DMS53 treated with DMSO at 0.1 percent for 48 hours (cell line): ENCODE results near the gene IFT57.
"Not testable (repeated sequence)": the region's sequence is repeated elsewhere in the genome, so short reads cannot be mapped to it uniquely, and the experiment has no call there.

Experiments
- DNase-seq: peaks from one replicate; lab custom pipeline; 2025; ENCODE audit not compliant: unreplicated experiment; lab: John Stamatoyannopoulos, UW

Gene IFT57, protein sequence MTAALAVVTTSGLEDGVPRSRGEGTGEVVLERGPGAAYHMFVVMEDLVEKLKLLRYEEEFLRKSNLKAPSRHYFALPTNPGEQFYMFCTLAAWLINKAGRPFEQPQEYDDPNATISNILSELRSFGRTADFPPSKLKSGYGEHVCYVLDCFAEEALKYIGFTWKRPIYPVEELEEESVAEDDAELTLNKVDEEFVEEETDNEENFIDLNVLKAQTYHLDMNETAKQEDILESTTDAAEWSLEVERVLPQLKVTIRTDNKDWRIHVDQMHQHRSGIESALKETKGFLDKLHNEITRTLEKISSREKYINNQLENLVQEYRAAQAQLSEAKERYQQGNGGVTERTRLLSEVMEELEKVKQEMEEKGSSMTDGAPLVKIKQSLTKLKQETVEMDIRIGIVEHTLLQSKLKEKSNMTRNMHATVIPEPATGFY

DNA sequence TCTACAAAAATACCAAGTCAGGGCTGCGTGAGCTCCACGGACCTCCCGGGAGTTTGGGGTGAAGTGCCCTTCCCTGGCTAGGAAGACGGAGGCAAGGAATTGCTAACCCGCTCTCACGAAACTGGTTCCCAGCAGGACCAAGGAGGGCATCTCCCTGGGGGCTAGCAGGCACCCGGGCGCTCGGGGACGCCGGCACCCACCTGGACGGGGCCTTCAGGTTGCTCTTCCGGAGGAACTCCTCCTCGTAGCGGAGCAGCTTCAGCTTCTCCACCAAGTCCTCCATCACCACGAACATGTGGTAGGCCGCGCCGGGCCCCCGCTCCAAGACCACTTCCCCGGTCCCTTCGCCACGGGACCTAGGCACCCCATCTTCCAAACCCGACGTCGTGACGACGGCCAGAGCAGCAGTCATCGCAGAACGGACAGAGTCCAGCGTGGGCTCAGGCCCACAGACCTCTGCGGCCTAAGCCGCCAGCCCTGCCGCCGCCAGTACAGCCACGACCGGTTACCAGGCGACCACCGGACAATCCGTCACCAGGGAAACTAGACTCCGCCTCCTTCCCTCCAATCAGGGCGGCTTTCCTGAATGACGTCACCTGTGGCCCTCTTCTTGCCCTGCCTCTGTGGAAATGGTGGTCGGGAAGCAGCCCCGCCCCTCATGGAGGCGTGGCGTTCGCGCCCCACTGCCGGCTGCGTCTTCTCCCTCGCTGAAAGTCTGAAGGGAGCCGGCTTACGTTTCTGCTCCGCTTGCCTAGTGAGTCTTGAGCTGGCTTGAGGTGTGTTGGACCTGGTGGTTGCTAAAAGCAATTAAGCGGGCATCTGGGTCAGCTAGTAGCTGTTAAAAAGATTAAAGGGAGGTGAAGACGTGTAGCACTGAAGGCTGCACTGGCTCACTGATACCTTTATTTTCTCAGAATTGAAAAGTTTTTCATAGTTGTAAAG is at the start of gene IFT57:
Gene IFT57 (minus strand): TSS at position 514 of the 942 bp plus-strand sequence. CDS start 102 bp downstream, at position 412.
- peak; percentile 85 for DNase-seq

DNA sequence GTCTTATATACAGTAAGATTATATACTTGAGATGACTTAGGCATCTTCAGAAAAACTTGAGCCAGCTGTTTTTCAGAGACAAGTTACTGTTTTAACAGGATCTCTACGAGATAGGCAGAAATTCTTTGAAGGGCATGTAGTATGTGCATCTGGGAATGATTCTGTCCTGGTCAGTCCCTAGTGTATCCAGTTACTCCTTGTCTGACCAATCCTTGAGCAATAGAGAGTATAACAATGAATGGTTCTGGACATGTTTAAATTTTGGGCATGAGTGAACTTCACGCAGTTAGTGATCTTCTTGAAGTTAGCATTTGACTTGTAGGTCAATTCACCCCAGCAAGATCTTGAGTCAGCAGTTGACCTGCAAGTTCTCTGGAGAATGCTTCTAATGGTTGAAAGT is 49.4 kb upstream of the IFT57 start:
- no peak for DNase-seq

DNA sequence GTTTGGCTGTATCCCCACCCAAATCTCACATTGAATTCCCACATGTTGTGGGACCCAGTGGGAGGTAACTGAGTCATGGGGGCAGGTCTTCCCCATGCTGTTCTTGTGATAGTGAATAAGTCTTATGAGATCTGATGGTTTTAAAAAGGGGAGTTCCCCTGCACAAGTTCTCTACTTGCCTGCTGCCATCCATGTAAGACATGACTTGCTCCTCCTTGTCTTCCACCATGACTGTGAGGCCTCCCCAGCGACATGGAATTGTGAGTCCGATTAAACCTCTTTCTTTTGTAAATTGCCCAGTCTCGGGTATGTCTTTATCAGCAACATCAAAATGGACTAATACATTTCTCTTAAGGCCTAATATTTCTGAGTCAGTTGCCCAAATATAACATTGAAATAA is 46.0 kb upstream of the IFT57 start:
- DNase-seq: not testable (repeated sequence)

DNA sequence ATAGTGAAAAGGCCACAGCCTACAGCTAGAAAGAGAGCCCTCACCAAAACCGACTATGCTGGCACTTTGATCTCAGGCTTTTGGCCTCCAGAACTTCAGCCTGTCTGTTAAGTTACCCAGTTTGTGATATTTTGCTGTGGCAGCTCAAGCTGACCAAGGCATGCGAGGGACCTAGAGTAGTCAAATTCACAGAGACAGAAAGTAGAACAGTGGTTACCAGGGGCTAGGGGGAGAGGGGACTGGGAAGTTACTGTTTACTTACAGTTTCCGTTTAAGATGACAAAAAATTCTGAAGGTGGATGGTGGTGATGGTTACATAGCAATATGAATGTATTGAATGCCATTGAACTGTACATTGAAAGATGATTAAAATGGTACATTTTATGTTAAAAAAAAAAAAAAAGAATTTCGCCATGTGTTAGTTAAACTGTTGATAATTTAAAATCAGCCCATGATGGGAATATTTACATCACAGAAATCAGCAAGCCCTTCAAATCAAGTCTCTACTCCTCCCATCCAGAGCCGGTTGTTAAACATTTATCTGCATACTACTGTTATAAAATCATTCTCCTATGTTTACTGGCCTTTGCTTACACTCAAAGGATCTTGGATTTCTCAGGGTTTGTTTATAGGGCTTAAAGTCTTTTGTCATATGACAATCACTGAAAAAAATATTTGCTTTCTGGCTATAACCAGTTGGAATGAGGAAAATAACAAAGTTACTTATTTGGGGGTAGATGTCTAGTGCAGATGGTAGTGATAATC is 42.5 kb upstream of the IFT57 start:
- DNase-seq: not testable (repeated sequence)

DNA sequence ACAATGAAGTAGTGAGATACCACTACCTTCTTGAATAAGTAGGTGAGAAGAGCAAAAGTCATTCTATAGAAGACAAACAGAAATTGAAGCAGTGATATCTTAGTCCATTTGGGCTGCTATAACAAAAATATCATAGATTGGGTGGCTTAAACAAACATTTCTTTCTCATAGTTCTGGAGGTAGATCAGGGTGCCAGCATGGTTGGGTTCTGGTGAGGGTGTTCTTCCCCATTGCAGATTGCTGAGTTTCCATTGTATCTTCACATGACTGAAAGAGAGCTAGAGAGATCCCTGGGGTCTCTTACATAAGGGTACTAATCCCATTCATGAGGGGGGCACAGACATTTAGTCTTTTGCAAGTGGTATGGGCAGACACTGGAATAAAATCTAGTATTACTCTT is 32.9 kb upstream of the IFT57 start:
- DNase-seq: no peak

DNA sequence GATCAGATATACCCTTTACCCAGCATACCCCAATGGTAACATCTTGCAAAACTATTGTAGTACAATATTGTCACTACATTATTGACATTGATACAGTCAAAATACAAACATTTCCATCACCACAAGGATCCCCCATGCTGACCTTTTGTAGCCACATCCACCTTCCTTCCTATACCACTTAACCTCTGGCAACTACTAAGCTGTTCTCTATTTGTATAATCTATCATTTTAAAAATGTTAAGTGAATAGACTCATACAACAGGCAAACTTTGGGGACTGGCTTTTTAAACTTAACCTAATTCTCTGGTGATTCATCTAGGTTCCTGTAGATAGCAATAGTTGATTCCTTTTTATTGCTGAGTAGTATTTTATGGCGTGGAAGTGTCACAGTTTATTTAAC is 29.6 kb upstream of the IFT57 start:
- no peak for DNase-seq

DNA sequence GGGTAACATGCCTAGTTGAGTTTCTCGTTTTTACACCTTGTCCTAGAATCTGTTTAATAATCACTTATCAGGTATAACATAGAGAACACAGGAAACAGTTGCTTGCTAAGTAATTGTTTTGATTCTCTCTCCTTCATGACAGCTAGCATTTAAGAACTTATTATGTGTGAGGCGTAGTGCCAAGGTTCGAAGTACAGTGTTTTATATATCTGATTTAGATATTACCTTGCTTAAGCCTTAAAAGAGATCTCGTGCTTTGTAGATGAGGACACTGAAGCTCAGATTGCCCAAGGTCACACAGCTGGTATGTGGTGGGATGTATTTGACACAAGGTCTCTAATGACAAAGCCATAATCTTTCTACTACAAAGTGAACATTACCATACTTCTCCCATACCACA is 29.0 kb upstream of the IFT57 start:
- no peak for DNase-seq

DNA sequence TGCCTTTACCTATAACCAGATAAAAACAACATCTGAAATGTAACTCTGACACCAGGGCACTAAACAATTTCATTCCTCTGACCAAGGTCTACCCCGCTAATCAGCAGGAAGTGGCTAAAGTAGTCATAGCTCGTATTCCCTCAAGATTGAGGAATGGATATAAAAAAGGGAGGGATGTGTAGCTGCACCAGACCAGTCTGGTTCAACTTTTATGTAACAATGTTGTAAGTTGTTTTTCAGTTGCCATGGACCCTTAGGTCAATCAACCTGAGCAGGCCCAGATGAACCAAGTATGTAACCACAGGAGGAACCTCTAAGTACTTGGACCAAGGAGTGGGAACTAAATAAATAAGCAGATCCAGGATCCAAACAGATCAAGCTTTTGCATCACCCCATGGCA is 28.4 kb upstream of the IFT57 start:
- DNase-seq: no peak

DNA sequence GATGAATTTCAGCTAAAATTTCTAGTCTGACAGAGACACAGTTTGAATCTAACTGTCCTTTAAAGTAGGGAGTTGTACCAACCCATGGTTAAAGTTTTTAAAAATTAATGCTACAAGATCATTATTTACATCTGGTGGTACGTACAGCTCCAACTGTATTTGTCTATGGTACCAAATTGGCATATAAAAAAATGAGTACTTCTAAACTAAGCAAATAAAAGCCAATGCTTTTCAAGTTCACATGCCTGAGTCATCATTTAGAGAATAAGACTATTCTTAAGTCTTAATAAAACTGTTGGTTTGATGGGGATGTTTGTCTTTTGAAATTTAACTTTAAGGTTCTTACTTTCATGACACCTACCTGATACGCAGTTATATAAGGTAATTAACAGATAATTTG is 21.0 kb upstream of the IFT57 start:
- DNase-seq: no peak

DNA sequence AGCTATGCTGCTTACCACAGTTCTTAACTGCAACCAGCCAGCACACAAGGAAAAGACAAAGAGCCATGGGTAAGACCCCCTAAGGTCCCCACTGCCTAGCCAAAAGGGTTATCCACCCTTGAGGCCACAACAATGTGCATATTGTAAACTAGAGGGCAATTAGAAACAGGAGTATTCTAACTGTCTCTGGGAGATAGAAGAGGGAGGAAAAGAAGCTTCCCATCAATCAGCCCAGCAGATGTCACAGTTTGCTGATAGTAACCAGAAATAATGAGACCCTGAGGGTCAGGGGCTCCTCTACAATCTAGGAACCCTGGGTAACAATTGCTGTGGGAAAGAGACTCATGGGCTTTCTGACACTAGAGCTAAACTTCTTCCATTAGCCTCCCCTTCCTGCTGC is 20.6 kb upstream of the IFT57 start:
- no peak for DNase-seq

DNA sequence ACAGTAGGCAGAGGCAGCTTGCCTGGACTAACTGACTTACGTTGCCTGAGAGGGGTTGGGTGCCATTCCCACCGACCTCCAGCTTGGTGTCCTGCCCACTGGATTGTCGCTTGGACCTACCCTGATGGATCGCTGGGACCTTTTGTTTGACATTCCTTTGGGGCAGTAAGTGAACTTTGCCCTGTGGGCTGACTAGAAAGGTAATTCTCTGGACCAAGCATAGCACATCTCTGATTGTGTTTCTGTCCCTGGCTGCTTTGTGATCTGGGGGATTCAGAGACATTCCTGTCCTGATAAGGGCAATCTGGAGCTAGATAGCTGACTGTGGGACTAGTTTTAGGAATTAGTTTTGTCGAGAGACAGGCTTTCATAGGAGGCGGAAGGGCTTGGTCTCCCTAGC is 19.5 kb upstream of the IFT57 start:
- DNase-seq: no peak

DNA sequence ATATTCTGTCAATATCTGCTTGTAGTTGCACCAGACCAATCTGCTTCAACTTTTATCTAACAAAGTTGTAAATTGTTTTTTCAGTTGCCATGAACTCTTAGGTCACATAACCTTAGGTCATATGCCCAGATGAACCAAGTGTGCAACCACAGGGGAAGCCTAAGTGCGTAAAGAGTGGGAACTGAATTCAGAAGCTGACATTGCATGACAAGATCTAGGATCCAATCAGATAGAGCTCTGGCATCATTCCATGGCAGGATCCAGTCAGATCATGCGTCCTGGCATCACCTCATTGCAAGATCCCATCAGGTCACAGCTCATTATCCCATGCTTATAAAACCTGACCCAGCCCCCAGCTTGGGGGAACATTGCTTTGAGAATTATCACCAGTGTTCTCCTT is 18.9 kb upstream of the IFT57 start:
- no peak for DNase-seq

DNA sequence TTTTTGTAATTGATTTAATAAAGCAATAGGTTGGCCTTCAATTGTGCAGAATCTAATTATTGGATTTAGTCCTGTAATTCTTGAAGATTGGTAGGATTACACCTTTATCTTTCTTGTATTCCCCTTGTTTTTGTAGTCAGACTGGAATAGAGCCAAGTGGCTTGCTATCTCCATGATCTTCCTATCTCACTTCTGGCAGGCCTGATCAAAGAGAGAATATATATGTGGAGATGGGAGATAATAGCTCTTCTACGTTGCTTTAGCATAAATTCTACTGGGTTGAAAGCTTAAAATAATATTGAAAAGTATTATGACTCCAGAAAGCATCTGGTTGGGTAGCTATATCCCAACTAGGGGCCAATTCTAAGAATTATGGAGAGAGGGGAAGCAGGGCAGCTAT is 16.9 kb upstream of the IFT57 start:
- no peak for DNase-seq

DNA sequence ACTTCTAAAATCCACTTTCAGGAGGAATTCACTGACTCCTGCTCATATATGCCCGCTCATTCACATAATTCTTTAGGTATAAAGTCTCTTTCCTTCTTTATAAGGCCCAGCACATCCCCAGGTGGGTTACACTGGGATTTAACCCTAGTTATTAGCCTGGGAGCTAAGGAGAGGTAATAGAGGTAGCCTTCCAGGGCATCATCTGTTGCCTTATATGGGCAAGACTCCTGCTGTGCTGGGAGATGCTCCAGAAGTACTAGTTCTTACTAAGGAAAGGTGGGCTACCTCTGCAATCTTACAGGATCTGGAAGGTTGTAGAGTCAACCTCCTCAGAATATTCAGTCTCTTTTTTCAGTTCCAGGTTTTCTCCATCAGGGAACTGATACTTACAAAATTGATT is 13.1 kb upstream of the IFT57 start:
- DNase-seq: no peak

DNA sequence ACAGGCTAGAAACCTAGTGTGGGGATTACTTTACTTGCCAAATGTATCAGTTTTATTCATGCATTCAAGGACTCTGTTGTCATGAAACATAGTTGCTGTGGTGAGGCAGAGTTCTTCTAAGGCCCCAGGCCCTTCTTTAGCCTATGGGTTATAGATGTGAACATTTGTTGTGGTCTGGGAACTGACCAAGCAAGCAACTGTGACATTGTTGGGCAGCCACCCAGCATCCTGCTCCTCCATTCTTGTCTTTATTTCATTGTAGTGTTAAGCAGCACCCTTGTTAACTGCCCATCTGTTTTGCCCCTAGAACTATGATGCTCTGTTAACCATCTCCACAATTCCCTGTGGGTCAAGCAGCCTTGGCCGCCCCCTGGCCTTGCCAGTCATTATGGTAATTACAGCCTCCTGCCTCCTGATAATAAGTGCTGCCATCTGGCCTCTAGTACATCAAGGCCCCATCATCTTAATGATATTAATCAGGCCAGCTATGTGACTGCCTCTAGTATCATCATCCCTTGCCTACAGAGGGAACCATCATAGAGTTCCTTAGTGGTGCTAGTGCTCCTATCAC is 12.2 kb upstream of the IFT57 start:
- no peak for DNase-seq

DNA sequence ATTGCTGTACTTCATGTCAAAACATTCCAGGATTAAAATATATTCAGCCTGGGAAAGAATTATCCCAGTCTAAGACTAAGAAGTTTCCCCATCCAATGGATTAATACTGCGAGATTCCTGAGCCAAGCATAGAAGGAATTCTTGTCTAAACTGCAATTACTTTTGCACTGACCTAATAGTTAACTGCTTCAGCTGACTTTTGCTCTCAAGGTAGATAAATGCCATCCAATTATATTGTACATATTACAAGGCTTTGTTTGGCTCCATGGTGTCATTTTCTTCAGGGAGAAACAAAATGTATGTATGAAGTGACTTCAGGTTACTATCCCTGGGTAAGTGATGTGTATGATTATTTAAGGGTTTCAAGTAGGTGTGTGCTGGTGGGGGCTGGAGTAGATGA is 6.1 kb upstream of the IFT57 start:
- DNase-seq: no peak

DNA sequence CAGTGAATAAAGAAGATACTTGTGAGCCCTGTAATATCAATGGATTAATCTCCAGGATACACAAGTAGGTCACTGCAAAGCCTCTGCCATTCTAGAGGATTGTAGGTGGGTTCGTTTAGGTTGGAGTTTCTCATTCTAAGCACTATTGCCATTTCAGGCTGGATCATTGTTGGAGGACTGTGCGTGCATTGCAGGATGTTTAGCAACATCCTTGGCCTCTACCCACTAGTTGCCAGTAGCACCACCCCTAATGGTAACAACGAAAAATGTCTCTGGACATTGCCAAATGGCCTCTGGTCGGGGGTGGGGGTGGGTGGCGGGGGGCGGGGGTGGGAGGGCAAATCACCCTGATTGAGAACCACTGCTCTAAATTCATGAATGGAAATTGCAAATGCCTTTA is 4.9 kb upstream of the IFT57 start:
- DNase-seq: no peak

DNA sequence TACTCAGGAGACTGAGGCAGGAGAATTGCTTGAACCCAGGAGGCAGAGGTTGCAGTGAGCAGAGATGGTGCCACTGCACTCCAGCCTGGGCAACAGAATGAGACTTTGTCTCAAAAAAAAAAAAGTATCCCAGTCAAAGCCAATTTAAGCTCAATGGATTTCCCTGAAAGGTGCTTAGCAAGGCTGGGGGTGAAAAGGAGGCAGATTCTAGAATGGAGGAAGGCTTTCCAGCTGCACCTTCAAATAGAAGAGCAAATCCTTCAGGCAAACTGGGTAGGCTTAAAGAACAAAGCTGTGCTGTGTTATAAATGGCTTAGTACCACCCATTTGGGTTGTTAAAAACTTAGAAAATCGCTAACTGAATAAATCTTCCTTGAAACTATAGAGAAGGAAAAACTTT is 3.0 kb upstream of the IFT57 start:
- DNase-seq: no peak

DNA sequence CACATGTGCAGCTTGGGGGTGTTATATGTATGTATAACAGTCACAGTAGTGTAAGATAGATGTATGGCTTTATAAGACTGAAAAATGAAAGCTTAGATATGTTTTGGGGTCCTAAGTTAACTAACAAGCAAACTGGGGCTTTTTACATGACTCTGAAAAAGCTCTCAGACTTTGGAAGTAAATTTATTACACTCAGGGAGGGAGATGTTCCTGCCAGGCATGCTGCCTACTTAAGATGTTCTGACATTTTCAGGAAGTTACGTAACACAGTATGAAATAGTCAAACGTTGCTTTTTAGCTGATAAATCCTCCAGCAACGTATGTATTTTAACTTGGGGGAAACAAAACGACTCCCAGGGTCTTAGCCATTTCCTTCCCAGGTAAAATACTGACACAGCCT is 1.7 kb upstream of the IFT57 start:
- DNase-seq: no peak

DNA sequence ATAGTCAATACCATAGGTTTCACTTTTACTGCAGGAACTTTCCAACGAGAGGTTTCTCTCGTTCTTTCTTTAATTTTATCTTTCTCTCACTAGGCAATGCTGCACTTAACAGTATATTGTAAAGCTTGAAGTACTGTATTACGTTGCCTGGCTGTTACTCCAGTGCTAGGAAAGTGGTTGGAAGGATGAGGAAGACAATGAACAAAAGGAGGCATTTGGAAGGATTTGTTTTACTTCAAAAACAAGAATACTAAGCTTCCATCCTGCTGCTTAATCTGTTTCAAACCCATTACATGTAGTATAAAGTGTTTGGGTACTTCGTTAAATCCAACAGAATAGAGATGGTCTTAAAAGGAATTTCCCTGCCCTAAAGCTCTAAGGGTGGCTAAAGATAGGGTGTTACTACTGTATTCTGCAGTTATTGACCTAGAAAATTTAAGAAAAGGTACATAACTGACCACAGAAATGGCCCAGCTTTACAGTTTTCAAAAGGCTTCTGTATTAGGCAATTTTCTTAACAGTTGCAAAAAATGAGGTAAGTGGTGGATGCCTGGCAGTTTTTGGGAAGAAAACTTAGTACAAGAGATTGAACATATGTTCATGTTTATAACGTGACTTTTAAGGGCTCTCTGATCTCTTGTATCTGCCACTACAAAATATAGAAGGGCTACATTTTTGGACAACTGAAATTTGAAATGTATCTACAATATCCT is 785 bp upstream of the IFT57 start:
- no peak for DNase-seq
